HG02885 (cell line): ENCODE data around the gene PNPT1.
A peak's percentile ranks its signal among the peaks of the same experiment; 100 is the strongest.
"Not testable (repeated sequence)": the region's sequence is repeated elsewhere in the genome, so short reads cannot be mapped to it uniquely, and the experiment has no call there.

Experiments
- ATAC-seq: cut with Tn5 transposase; IDR thresholded peaks from one replicate; pipeline ENCODE4 v1.9.1; 2021; ENCODE audit warnings: mild to moderate bottlenecking; ENCODE audit not compliant: unreplicated experiment, poor library complexity

Gene PNPT1

GRCh38 chr2:55693181-55694125 is at the start of gene PNPT1:
PNPT1 (minus strand) TSS chr2:55693844; CDS start chr2:55693823, 21 bp downstream.
- peak; percentile 100 for ATAC-seq

- no peak for ATAC-seq
Measured at GRCh38 chr2:55742996-55743395, 49.4 kb upstream of the PNPT1 start.

GRCh38 chr2:55736019-55736536 is 42.4 kb upstream of the PNPT1 start:
- not testable (repeated sequence) for ATAC-seq

GRCh38 chr2:55734726-55735125 is 41.1 kb upstream of the PNPT1 start:
- ATAC-seq, result no peak

- no peak for ATAC-seq
Measured at GRCh38 chr2:55733335-55733734, 39.7 kb upstream of the PNPT1 start.

GRCh38 chr2:55732854-55733253 is 39.2 kb upstream of the PNPT1 start:
- no peak for ATAC-seq

GRCh38 chr2:55729136-55729685 is 35.6 kb upstream of the PNPT1 start:
- no peak for ATAC-seq

- no peak for ATAC-seq
Measured at GRCh38 chr2:55721596-55722215, 28.1 kb upstream of the PNPT1 start.

GRCh38 chr2:55720417-55720816 is 26.8 kb upstream of the PNPT1 start:
- ATAC-seq, result no peak

- no peak for ATAC-seq
Measured at GRCh38 chr2:55719852-55720251, 26.2 kb upstream of the PNPT1 start.

GRCh38 chr2:55718165-55719008 is 24.7 kb upstream of the PNPT1 start:
- peak; percentile 70 for ATAC-seq

- ATAC-seq, result no peak
Measured at GRCh38 chr2:55715626-55716025, 22.0 kb upstream of the PNPT1 start.

- not testable (repeated sequence) for ATAC-seq
Measured at GRCh38 chr2:55715178-55715577, 21.5 kb upstream of the PNPT1 start.

- no peak for ATAC-seq
Measured at GRCh38 chr2:55712477-55713060, 18.9 kb upstream of the PNPT1 start.

GRCh38 chr2:55710025-55710424 is 16.4 kb upstream of the PNPT1 start:
- no peak for ATAC-seq

GRCh38 chr2:55707751-55708150 is 14.1 kb upstream of the PNPT1 start:
- no peak for ATAC-seq

- not testable (repeated sequence) for ATAC-seq
Measured at GRCh38 chr2:55706258-55706657, 12.6 kb upstream of the PNPT1 start.

GRCh38 chr2:55705027-55705653 is 11.5 kb upstream of the PNPT1 start:
- ATAC-seq, result no peak

- ATAC-seq, result no peak
Measured at GRCh38 chr2:55703350-55703749, 9.7 kb upstream of the PNPT1 start.
